ENCODE data around the gene BTBD9. TPM values are rescaled to one million over a fixed set of nuclear protein-coding genes. Genes with fewer than 3 reads are reported as not detected.

BTBD9 gene
- total and polyA plus RNA-seq, 2 experiments from 2014 or later = 13.0 to 17.0 TPM

DNA sequence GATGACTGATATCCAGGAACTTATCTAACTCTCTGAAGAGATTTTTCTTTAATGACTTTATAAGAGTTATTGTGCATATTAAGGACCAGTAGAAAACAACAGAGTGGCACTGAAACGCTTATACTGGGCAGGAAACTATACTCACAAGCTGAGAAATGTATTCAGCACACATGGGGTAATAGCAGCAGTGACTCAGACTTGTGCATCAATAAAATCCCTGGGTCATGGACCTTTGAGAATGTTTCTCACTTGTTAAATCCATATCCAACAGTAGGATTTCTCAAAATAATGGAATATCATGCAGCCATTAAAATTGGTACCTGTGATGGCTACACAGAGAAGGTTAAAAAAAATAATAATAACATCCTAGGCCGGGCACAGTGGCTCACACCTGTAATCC is 219.5 kb downstream of the BTBD9 start:
- Histone ChIP-seq H3K9me3 (ENCODE audit: low read depth) (no peaks in the 10 kb centered on the region), H3K9me2 (replicated peaks; ENCODE audit: insufficient read depth) (no peaks in the 10 kb centered on the region), H4K20me1 (ENCODE audit: insufficient read depth, poor library complexity, severe bottlenecking) (no peaks in the 10 kb centered on the region), H3K4me3 (no peak overlapping the region), H2AFZ (no peak overlapping the region), H3K27me3 (no peaks in the 10 kb centered on the region), H3K79me2 (no peaks in the 10 kb centered on the region), H3K4me1 (ENCODE audit: insufficient read depth) (peaks cover 6% of the 10 kb centered on the region), H3K27ac (no peak overlapping the region), H3K4me2 (no peak overlapping the region), H3K36me3 (replicated peaks; ENCODE audit: insufficient read depth, low read depth) (no peaks in the 10 kb centered on the region)
- TF ChIP-seq EZH2 (IDR thresholded peaks at IDR 0.05; ENCODE audit: borderline replicate concordance) = no peak
- TF ChIP-seq, protein P1, sequence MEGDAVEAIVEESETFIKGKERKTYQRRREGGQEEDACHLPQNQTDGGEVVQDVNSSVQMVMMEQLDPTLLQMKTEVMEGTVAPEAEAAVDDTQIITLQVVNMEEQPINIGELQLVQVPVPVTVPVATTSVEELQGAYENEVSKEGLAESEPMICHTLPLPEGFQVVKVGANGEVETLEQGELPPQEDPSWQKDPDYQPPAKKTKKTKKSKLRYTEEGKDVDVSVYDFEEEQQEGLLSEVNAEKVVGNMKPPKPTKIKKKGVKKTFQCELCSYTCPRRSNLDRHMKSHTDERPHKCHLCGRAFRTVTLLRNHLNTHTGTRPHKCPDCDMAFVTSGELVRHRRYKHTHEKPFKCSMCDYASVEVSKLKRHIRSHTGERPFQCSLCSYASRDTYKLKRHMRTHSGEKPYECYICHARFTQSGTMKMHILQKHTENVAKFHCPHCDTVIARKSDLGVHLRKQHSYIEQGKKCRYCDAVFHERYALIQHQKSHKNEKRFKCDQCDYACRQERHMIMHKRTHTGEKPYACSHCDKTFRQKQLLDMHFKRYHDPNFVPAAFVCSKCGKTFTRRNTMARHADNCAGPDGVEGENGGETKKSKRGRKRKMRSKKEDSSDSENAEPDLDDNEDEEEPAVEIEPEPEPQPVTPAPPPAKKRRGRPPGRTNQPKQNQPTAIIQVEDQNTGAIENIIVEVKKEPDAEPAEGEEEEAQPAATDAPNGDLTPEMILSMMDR (IDR thresholded peaks at IDR 0.05; ENCODE audit: poor library complexity) = no peak
- no peak for TF ChIP-seq EZH2phosphoT487 (IDR thresholded peaks at IDR 0.05; ENCODE audit: low read depth, severe bottlenecking, unreplicated experiment)
- WGBS (ENCODE audit: low lambda C conversion rate, missing lambda C conversion rate) = 92% methylated on average over 2 of the region's 2 CpGs
- no peak for DNase-seq (ENCODE audit: low spot score)

DNA sequence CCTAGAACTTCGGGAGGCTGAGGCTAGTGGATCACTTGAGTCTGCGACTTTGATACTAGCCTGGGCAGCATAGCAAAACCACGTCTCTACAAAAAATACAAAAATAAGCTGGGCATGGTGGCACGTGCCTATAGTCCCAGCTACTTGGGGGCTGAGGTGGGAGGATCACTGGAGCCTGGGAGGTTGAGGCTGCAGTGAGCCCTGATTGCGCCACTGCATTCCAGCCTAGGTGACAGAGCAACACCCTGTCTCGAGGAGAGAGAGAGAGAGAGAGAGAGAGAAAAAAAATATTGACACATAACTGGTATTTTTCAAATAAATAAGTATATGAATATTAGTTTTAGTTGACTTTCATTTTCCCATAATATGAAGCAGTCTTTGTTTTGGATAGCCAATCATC is 222.2 kb downstream of the BTBD9 start:
- 87% methylated on average over 6 of the region's 6 CpGs for WGBS (ENCODE audit: low lambda C conversion rate, missing lambda C conversion rate)
- Histone ChIP-seq H3K36me3 (replicated peaks; ENCODE audit: insufficient read depth, low read depth) (no peaks in the 10 kb centered on the region), H4K20me1 (ENCODE audit: insufficient read depth, poor library complexity, severe bottlenecking) (no peaks in the 10 kb centered on the region), H3K27me3 (no peaks in the 10 kb centered on the region), H3K4me3 (no peak overlapping the region), H3K9me3 (ENCODE audit: low read depth) (no peaks in the 10 kb centered on the region), H3K4me1 (ENCODE audit: insufficient read depth) (peaks cover 6% of the 10 kb centered on the region), H3K27ac (no peak overlapping the region), H3K79me2 (no peaks in the 10 kb centered on the region), H3K4me2 (no peak overlapping the region), H2AFZ (no peak overlapping the region), H3K9me2 (replicated peaks; ENCODE audit: insufficient read depth) (no peaks in the 10 kb centered on the region)
- DNase-seq (ENCODE audit: low spot score) = no peak
- TF ChIP-seq EZH2 (IDR thresholded peaks at IDR 0.05; ENCODE audit: borderline replicate concordance) = no peak

DNA sequence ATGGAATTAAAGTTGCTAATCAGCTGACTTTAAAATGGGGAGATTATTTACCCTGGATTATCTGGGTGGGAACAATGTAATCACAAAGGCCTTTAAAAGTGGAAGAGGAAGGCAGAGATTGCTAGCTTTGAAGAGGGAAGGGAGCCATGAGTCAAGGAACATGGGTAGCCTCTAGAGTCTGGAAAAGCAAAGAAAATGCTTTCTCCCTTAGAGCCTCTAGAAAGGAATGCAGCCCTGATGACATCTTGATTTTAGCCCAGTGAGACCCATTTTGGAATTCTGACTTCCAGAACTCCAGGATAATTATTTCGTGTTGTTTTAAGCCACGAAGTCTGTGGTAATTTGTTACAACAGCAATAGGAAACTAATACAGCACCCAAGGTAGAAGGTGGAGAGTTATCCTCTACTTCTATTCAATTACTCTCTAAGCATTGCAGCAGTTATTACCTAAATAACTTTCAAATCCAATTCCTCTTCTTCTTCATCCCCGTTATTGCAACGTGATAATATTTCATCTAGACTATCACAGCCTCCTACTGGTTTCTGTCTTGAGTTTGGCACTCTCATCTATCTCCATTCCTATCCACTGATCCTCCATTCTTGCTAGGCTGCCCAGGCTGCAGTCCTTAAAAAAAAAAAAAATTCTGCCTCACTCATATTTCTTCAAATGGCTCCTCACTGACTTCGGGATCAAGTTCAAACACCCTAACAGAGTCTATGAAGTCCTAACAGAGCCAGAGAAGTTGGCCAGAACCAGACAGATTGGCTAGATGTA is 224.3 kb downstream of the BTBD9 start:
- Histone ChIP-seq H3K27me3 (no peaks in the 10 kb centered on the region), H3K4me3 (no peak overlapping the region), H3K9me2 (replicated peaks; ENCODE audit: insufficient read depth) (no peaks in the 10 kb centered on the region), H3K27ac (no peak overlapping the region), H3K4me1 (ENCODE audit: insufficient read depth) (peaks cover 6% of the 10 kb centered on the region), H3K36me3 (replicated peaks; ENCODE audit: insufficient read depth, low read depth) (no peaks in the 10 kb centered on the region), H3K4me2 (no peak overlapping the region), H2AFZ (no peak overlapping the region), H3K9me3 (ENCODE audit: low read depth) (no peaks in the 10 kb centered on the region), H3K79me2 (no peaks in the 10 kb centered on the region), H4K20me1 (ENCODE audit: insufficient read depth, poor library complexity, severe bottlenecking) (no peaks in the 10 kb centered on the region)
- no peak for DNase-seq (ENCODE audit: low spot score)
- 84% methylated on average over 5 of the region's 5 CpGs for WGBS (ENCODE audit: low lambda C conversion rate, missing lambda C conversion rate)
- TF ChIP-seq, protein P1 (IDR thresholded peaks at IDR 0.05; ENCODE audit: poor library complexity) = no peak
- TF ChIP-seq EZH2 (IDR thresholded peaks at IDR 0.05; ENCODE audit: borderline replicate concordance) = no peak

DNA sequence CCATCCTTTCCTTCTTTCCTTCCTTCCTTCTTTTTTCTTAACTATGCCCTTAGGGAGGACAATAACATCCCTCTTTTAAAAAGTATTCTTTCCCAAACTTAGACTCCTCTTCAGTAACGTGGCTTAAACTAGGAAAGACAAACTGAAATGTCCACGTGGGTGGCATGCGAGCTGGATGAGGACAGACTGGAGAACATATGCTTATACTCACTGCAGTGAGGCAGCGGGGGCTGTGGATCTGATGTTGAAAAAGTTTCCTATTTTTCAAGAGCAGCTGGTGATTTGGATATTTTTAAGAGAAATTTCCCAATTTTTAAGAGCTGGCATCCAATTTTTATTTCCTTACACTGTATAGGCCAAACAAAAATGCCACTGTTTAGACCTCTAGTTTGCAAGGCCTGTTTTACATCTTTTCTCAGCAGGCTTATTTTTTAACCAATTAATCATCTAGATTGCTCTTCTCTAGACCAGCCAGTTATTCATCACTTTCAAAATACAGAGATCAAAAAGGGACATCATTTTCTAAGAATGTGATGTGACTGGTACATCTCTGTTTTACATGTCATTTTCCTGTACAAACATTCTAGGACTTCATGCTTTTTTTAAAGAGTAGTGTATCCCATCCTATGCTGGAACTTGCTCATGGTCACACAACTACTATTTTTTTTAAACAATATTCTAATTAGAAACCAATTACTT is 226.5 kb downstream of the BTBD9 start:
- H3K9me3 ChIP-seq (ENCODE audit: low read depth) = no peaks in the 10 kb centered on the region
- H3K27me3 ChIP-seq = no peaks in the 10 kb centered on the region
- no peak overlapping the region for H2AFZ ChIP-seq
- no peak overlapping the region for H3K4me2 ChIP-seq
- TF ChIP-seq EZH2phosphoT487 (IDR thresholded peaks at IDR 0.05; ENCODE audit: low read depth, severe bottlenecking, unreplicated experiment) (no peak), EZH2 (IDR thresholded peaks at IDR 0.05; ENCODE audit: borderline replicate concordance) (no peak)
- TF ChIP-seq, protein P1 (IDR thresholded peaks at IDR 0.05; ENCODE audit: poor library complexity) = no peak
- no peaks in the 10 kb centered on the region for H3K79me2 ChIP-seq
- WGBS (ENCODE audit: low lambda C conversion rate, missing lambda C conversion rate) = 79% methylated on average over 4 of the region's 4 CpGs
- H3K4me1 ChIP-seq (ENCODE audit: insufficient read depth) = peaks cover 5% of the 10 kb centered on the region
- DNase-seq (ENCODE audit: low spot score) = no peak
- no peaks in the 10 kb centered on the region for H3K9me2 ChIP-seq (replicated peaks; ENCODE audit: insufficient read depth)
- H3K27ac ChIP-seq = peak overlapping the region; percentile 3
- no peaks in the 10 kb centered on the region for H3K36me3 ChIP-seq (replicated peaks; ENCODE audit: insufficient read depth, low read depth)
- H4K20me1 ChIP-seq (ENCODE audit: insufficient read depth, poor library complexity, severe bottlenecking) = no peaks in the 10 kb centered on the region
- no peak overlapping the region for H3K4me3 ChIP-seq

Data from hepatocyte (in vitro differentiated cells).